HepG2 (cell line): Measurements from ENCODE around the gene THSD4. TPM values are rescaled to one million over a fixed set of nuclear protein-coding genes. Genes with fewer than 3 reads are reported as not detected.

Source experiments
- CEBPB ChIP-seq: IDR thresholded peaks from 2 replicates; pipeline ENCODE4 v1.6.1; 2011; ENCODE audit warnings: low read depth, low read length, improper control_type of control experiment, borderline replicate concordance
- CEBPG ChIP-seq: IDR thresholded peaks from 2 replicates; pipeline ENCODE4 v1.6.1; 2016
- CHD2 ChIP-seq: IDR thresholded peaks from 2 replicates; pipeline ENCODE4 v1.6.1; 2011; ENCODE audit warnings: low read depth, low read length, improper control_type of control experiment
- ESRRA ChIP-seq: sonication (generic); formaldehyde crosslinking; IDR thresholded peaks from 2 replicates; pipeline ENCODE4 v1.5.1; 2020; ENCODE audit warnings: mild to moderate bottlenecking, low read depth, missing genetic modification reagents
- GATAD2A ChIP-seq: IDR thresholded peaks from 2 replicates; pipeline ENCODE4 v1.6.1; 2016
- IRX3 ChIP-seq: sonication (generic); formaldehyde crosslinking; IDR thresholded peaks from 2 replicates; pipeline ENCODE4 v1.8.1; 2023; ENCODE audit warnings: mild to moderate bottlenecking, low read depth, missing genetic modification reagents, borderline replicate concordance
- JUN ChIP-seq: sonication (generic); formaldehyde crosslinking; IDR thresholded peaks from 2 replicates; pipeline ENCODE4 v1.4.0; 2020; ENCODE audit warnings: mild to moderate bottlenecking, missing genetic modification reagents
- KAT8 ChIP-seq: IDR thresholded peaks from 2 replicates; pipeline ENCODE4 v1.6.1; 2016; ENCODE audit warnings: missing genetic modification reagents, missing compliant biosample characterization
- KLF11 ChIP-seq: IDR thresholded peaks from 2 replicates; pipeline ENCODE4 v1.6.1; 2016; ENCODE audit warnings: missing compliant biosample characterization
- LCORL ChIP-seq, 2 experiments: fragments of 450-650 bp in 1 of 2; sonication (generic) in 1 of 2; formaldehyde crosslinking in 1 of 2; IDR thresholded peaks; 2 replicates each; pipeline versions ENCODE4 v1.5.0 to v1.6.1; 2017 to 2020; ENCODE audit warnings: antibody characterized with exemption in 1 of 2, missing genetic modification reagents in 1 of 2
- MAFK ChIP-seq, 2 experiments: IDR thresholded peaks in 1 of 2; conservative IDR thresholded peaks in 1 of 2; 2 replicates each; pipeline ENCODE4 v1.6.1; 2011; ENCODE audit warnings: improper control_type of control experiment in 2 of 2, low read length in 2 of 2
- PAX8 ChIP-seq: sonication (generic); formaldehyde crosslinking; IDR thresholded peaks from 2 replicates; pipeline ENCODE4 v1.8.0; 2022; ENCODE audit warnings: mild to moderate bottlenecking, missing genetic modification reagents, borderline replicate concordance
- PHB2 ChIP-seq: fragments of 450-650 bp; IDR thresholded peaks from 2 replicates; pipeline ENCODE4 v1.6.1; 2018; ENCODE audit not compliant: partially characterized antibody
- RELA ChIP-seq: sonication (generic); formaldehyde crosslinking; IDR thresholded peaks from 2 replicates; pipeline ENCODE4 v1.4.0; 2020; ENCODE audit warnings: missing genetic modification reagents
- SALL1 ChIP-seq: sonication (generic); formaldehyde crosslinking; IDR thresholded peaks from 2 replicates; pipeline ENCODE4 v1.8.0; 2022; ENCODE audit warnings: mild to moderate bottlenecking, missing genetic modification reagents
- SMYD3 ChIP-seq: sonication (generic); formaldehyde crosslinking; IDR thresholded peaks from 2 replicates; pipeline ENCODE4 v1.8.1; 2023; ENCODE audit warnings: mild to moderate bottlenecking, missing genetic modification reagents
- TBL1XR1 ChIP-seq: fragments of 150-350 bp; IDR thresholded peaks from 2 replicates; pipeline ENCODE4 v1.6.1; 2014; ENCODE audit warnings: borderline replicate concordance, low read length; ENCODE audit not compliant: partially characterized antibody
- TBX3 ChIP-seq: fragments of 450-650 bp; IDR thresholded peaks from 2 replicates; pipeline ENCODE4 v1.6.1; 2017; ENCODE audit warnings: antibody characterized with exemption, mild to moderate bottlenecking, inconsistent platforms, borderline replicate concordance
- YY1 ChIP-seq: IDR thresholded peaks from 2 replicates; pipeline ENCODE4 v1.6.1; 2011; ENCODE audit warnings: low read length, low read depth, moderate library complexity, mild to moderate bottlenecking; ENCODE audit not compliant: insufficient read depth, insufficient replicate concordance
- ZC3H13 ChIP-seq: sonication (generic); formaldehyde crosslinking; IDR thresholded peaks from 2 replicates; pipeline ENCODE4 v1.8.1; 2023; ENCODE audit warnings: mild to moderate bottlenecking, missing genetic modification reagents, moderate library complexity
- ZC3H4 ChIP-seq: sonication (generic); formaldehyde crosslinking; IDR thresholded peaks from 2 replicates; pipeline ENCODE4 v1.4.0; 2020; ENCODE audit warnings: missing genetic modification reagents, borderline replicate concordance
- ZFP1 ChIP-seq: IDR thresholded peaks from 2 replicates; pipeline ENCODE4 v1.6.1; 2016
- ZNF224 ChIP-seq: sonication (generic); formaldehyde crosslinking; IDR thresholded peaks from 2 replicates; pipeline ENCODE4 v1.5.0; 2020; ENCODE audit warnings: mild to moderate bottlenecking, missing genetic modification reagents
- ZNF263 ChIP-seq: sonication (generic); formaldehyde crosslinking; IDR thresholded peaks from 2 replicates; pipeline ENCODE4 v1.4.0; 2020; ENCODE audit warnings: missing genetic modification reagents
- ZNF543 ChIP-seq: sonication (generic); formaldehyde crosslinking; IDR thresholded peaks from 2 replicates; pipeline ENCODE4 v1.4.0; 2020; ENCODE audit warnings: mild to moderate bottlenecking, missing genetic modification reagents
- ZNF644 ChIP-seq: IDR thresholded peaks from 2 replicates; pipeline ENCODE4 v1.6.1; 2016; ENCODE audit warnings: low read depth
- polyA plus RNA-seq, 8 experiments: library from polyadenylated mRNA; depleted of rRNA in 3 of 8; stranded (reverse) in 7 of 8; unstranded in 1 of 8; fragments of >200 nt; fragmentation: Illumina TruSeq in 4 of 8; extraction: Trizol in 4 of 8; gene quantifications; 2 replicates each; pipeline versions ENCODE4 v1.2.1 to v1.2.3, GENCODE V29; 2011 to 2016; ENCODE audit warnings: low read depth in 4 of 8, missing spikeins in 1 of 8, mixed read lengths in 1 of 8; ENCODE audit not compliant: insufficient read depth in 1 of 8
- total RNA-seq, 5 experiments: library from RNA; depleted of rRNA; stranded (reverse); fragments of >200 nt; fragmentation: Illumina TruSeq; extraction: Trizol; gene quantifications; 2 replicates each; pipeline ENCODE4 v1.2.3, GENCODE V29; 2016; ENCODE audit warnings: low read depth in 1 of 5
- TF ChIP-seq, protein P1 (sequence below): sonication (generic); formaldehyde crosslinking; IDR thresholded peaks from 2 replicates; pipeline ENCODE4 v1.5.0; 2020; ENCODE audit warnings: missing genetic modification reagents
- TF ChIP-seq, protein P2 (sequence below): IDR thresholded peaks from 2 replicates; pipeline ENCODE4 v1.6.1; 2016; ENCODE audit warnings: low read depth
- TF ChIP-seq, protein P3 (sequence below), 2 experiments: fragments of 450-650 bp in 1 of 2; sonication (generic) in 1 of 2; formaldehyde crosslinking; IDR thresholded peaks; 2 replicates each; pipeline versions ENCODE4 v1.5.0 to v1.8.0; 2020 to 2022; ENCODE audit warnings: mild to moderate bottlenecking in 1 of 2, missing genetic modification reagents in 1 of 2

THSD4 gene
- total and polyA plus RNA-seq, 2 of the 13 experiments (the other 11 are each of a cell fraction or from before 2014, with no cell fraction given): 0.07 to 0.21 TPM

DNA sequence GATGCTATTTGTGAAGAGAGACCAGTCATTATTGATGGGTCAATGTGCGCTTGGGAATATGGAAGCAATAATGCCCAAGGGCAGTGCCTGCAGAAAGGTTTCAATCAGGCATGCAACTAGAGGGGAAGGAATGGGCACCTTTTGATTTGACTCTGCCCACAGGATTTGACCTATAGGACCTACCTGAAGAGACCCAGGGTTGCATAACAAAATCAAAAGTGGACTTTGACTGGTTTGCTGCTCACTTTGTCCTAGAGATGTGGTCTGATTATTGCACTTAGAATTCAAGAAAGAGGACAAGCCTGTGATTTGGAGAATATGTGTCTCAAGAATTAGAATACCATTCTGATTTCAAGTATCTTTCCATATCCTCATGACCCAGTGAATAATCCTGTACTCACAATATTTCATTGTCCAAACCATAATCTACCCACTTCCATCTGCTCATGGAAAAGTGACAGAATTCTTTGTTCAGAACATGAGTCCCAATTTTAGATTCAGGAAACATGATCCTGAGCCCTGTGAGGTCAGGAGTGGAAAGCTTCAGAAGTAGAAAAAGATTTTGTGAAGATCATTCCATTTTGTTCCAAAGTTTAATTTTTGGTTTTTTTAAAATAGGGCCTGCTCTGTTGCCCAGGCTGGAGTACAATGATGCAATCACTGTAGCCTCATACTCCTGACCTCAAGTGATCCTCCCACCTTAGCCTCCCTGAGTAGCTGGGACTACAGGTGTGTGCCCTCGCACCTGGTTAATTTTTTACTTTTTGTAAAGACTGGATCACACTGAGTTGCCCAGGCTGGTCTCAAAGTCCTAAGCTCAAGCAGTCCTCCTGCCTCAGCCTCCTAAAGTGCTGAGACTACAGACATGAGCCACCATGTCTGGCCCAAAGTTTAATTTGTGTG lies 543.8 kb downstream of the THSD4 start (continued):
- TF ChIP-seq ZNF263 (CRISPR knock-in tag) (0 out of 2 replicates have a peak, but pooled peaks have one; percentile 30), CEBPB (0 out of 2 replicates have a peak, but pooled peaks have one; percentile 32), CEBPG (CRISPR knock-in tag) (peak; percentile 69), GATAD2A (CRISPR knock-in tag) (peak; percentile 50; the same call in 1 of the 2 replicates), SALL1 (CRISPR knock-in tag) (peak; percentile 2; the same call in 1 of the 2 replicates), SMYD3 (CRISPR knock-in tag) (no peak), TBL1XR1 (no peak), ZC3H4 (no peak), PHB2 (no peak), ESRRA (CRISPR knock-in tag) (no peak), JUN (CRISPR knock-in tag) (no peak), TBX3 (no peak), CHD2 (no peak), YY1 (no peak), RELA (CRISPR knock-in tag) (no peak), ZNF224 (CRISPR knock-in tag) (no peak), KAT8 (CRISPR knock-in tag) (no peak), IRX3 (no peak), KLF11 (no peak), ZNF543 (CRISPR knock-in tag) (no peak), LCORL (IDR thresholded peaks at IDR 0.05) (no peak), LCORL (CRISPR knock-in tag; IDR thresholded peaks at IDR 0.05) (0 out of 2 replicates have a peak, but pooled peaks have one; percentile 49), ZFP1 (CRISPR knock-in tag) (no peak), ZC3H13 (CRISPR knock-in tag) (no peak), PAX8 (CRISPR knock-in tag) (no peak), MAFK (conservative IDR thresholded peaks at IDR 0.05 in 1 of 2, IDR thresholded peaks at IDR 0.05 in 1 of 2; ENCODE audit: low read length in 2 of 2) (no peak), ZNF644 (CRISPR knock-in tag) (peak; percentile 51; the same call in 1 of the 2 replicates)
- TF ChIP-seq, protein P1, sequence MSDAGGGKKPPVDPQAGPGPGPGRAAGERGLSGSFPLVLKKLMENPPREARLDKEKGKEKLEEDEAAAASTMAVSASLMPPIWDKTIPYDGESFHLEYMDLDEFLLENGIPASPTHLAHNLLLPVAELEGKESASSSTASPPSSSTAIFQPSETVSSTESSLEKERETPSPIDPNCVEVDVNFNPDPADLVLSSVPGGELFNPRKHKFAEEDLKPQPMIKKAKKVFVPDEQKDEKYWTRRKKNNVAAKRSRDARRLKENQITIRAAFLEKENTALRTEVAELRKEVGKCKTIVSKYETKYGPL (CRISPR knock-in tag): peak; percentile 86
- TF ChIP-seq, protein P2, sequence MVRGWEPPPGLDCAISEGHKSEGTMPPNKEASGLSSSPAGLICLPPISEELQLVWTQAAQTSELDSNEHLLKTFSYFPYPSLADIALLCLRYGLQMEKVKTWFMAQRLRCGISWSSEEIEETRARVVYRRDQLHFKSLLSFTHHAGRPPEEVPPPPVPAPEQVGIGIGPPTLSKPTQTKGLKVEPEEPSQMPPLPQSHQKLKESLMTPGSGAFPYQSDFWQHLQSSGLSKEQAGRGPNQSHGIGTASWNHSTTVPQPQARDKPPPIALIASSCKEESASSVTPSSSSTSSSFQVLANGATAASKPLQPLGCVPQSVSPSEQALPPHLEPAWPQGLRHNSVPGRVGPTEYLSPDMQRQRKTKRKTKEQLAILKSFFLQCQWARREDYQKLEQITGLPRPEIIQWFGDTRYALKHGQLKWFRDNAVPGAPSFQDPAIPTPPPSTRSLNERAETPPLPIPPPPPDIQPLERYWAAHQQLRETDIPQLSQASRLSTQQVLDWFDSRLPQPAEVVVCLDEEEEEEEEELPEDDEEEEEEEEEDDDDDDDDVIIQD (CRISPR knock-in tag): no peak
- TF ChIP-seq, protein P3, sequence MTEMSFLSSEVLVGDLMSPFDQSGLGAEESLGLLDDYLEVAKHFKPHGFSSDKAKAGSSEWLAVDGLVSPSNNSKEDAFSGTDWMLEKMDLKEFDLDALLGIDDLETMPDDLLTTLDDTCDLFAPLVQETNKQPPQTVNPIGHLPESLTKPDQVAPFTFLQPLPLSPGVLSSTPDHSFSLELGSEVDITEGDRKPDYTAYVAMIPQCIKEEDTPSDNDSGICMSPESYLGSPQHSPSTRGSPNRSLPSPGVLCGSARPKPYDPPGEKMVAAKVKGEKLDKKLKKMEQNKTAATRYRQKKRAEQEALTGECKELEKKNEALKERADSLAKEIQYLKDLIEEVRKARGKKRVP (CRISPR knock-in tag; IDR thresholded peaks at IDR 0.05): peak in 1 of 2 experiments; percentile 63; a peak in 2 of 4 replicates
